Activated CD4-positive, alpha-beta memory T cell treated with anti-CD3 and anti-CD28 coated beads for 36 hours (primary cell): Measurements from ENCODE around the gene ENPP1. TPM values are rescaled to one million over a fixed set of nuclear protein-coding genes. Genes with fewer than 3 reads are reported as not detected.
"Not testable (repeated sequence)": the region's sequence is repeated elsewhere in the genome, so short reads cannot be mapped to it uniquely, and the experiment has no call there.

ENCODE experiments used
- CTCF ChIA-PET: fragments of 350-600 bp; sonication (Branson Sonifier 250); formaldehyde crosslinking; loops from one replicate; lab custom pipeline; 2021; ENCODE audit warnings: antibody characterized with exemption, inconsistent platforms; lab: Charles Lee
- POLR2A ChIA-PET: fragments of 350-600 bp; sonication (Branson Sonifier 250); formaldehyde crosslinking; loops from one replicate; lab custom pipeline; 2021; ENCODE audit warnings: antibody characterized with exemption; lab: Charles Lee
- DNase-seq: peaks from one replicate; pipeline ENCODE4 v3.0.0-alpha.2; 2020
- H3K27ac Mint-ChIP-seq: one replicate; pipeline ENCODE4 v1.8.0; 2021; ENCODE audit warnings: mixed read lengths
- H3K27me3 Mint-ChIP-seq: one replicate; pipeline ENCODE4 v1.8.0; 2021; ENCODE audit warnings: mixed read lengths
- H3K36me3 Mint-ChIP-seq: one replicate; pipeline ENCODE4 v1.8.0; 2021; ENCODE audit warnings: mixed read lengths
- H3K4me1 Mint-ChIP-seq: one replicate; pipeline ENCODE4 v1.8.0; 2021; ENCODE audit warnings: low read depth, mixed read lengths
- H3K4me3 Mint-ChIP-seq: one replicate; pipeline ENCODE4 v1.8.0; 2021; ENCODE audit warnings: mild to moderate bottlenecking, mixed read lengths
- H3K9me3 Mint-ChIP-seq: one replicate; pipeline ENCODE4 v1.8.0; 2021; ENCODE audit warnings: mixed read lengths
- intact Hi-C: fragments of 100-400 bp; cut with micrococcal nuclease; formaldehyde crosslinking; loops from one replicate; pipeline ENCODE4 v1.15.1; 2023
- total RNA-seq, 2 experiments: library from RNA; stranded (reverse); gene quantifications; one replicate each; pipeline ENCODE4 v1.2.3, GENCODE V29; 2021

ENPP1 gene
- total RNA-seq, 2 experiments from 2014 or later, result 1.1 to 1.4 TPM

DNA sequence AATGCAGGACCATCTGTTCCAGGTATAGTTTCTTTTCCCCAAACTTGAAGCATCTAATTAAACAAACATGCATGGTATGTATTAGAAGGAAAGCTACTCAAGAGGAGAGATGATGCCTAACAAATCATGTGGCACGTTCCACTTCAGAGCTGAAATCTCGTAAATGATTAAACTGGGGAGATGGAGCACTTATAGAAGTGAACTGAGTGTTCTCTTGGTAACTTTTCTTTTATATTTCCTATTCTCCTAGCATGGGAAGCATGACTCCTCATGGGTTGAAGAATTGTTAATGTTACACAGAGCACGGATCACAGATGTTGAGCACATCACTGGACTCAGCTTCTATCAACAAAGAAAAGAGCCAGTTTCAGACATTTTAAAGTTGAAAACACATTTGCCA, 82.3 kb downstream of the ENPP1 start:
- Mint-ChIP-seq H3K4me1 (no peaks in the 10 kb centered on the region), H3K27ac (no peak overlapping the region)
- CTCF ChIA-PET, result no interaction called here

DNA sequence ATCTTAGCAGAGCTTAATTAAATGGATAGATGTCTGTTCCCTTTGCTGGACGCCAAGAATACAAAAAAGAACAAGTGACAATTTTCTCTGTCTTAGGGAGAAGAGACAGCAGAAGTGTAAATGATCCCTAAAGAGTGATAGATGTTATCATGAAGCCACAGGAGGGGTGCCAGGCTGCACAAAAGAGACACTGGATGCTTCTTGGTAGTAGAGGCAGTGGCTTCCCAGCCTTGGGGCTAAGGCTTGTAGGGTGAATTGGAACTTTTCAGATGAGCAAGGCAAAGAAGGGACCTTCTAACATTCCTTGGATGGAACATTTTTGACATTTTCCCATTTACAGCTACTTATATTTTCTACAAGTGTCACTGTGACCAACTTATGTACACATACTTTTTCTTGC, 85.4 kb downstream of the ENPP1 start:
- POLR2A ChIA-PET, result no interaction called here
- CTCF ChIA-PET, result interaction anchor here (1.6 kb wide), 1 partner anchor 22 kb away, joined by 4 read pairs; no protein-coding TSS in a partner anchor
- H3K9me3 Mint-ChIP-seq, result peaks cover 9% of the 10 kb centered on the region
- peaks cover 8% of the 10 kb centered on the region for H3K27me3 Mint-ChIP-seq
- H3K4me3 Mint-ChIP-seq, result no peak overlapping the region
- no peaks in the 10 kb centered on the region for H3K36me3 Mint-ChIP-seq
- H3K27ac Mint-ChIP-seq, result no peak overlapping the region
- intact Hi-C loops, result no loop called here
- no peak for DNase-seq
- H3K4me1 Mint-ChIP-seq, result no peaks in the 10 kb centered on the region

More for the DNA sequence above, 82.3 kb downstream of the ENPP1 start:
- DNase-seq, result no peak
- intact Hi-C loops, result no loop called here
- peaks cover 8% of the 10 kb centered on the region for H3K27me3 Mint-ChIP-seq
- no peaks in the 10 kb centered on the region for H3K36me3 Mint-ChIP-seq
- peaks cover 2% of the 10 kb centered on the region for H3K9me3 Mint-ChIP-seq
- no peak overlapping the region for H3K4me3 Mint-ChIP-seq
- POLR2A ChIA-PET, result no interaction called here

DNA sequence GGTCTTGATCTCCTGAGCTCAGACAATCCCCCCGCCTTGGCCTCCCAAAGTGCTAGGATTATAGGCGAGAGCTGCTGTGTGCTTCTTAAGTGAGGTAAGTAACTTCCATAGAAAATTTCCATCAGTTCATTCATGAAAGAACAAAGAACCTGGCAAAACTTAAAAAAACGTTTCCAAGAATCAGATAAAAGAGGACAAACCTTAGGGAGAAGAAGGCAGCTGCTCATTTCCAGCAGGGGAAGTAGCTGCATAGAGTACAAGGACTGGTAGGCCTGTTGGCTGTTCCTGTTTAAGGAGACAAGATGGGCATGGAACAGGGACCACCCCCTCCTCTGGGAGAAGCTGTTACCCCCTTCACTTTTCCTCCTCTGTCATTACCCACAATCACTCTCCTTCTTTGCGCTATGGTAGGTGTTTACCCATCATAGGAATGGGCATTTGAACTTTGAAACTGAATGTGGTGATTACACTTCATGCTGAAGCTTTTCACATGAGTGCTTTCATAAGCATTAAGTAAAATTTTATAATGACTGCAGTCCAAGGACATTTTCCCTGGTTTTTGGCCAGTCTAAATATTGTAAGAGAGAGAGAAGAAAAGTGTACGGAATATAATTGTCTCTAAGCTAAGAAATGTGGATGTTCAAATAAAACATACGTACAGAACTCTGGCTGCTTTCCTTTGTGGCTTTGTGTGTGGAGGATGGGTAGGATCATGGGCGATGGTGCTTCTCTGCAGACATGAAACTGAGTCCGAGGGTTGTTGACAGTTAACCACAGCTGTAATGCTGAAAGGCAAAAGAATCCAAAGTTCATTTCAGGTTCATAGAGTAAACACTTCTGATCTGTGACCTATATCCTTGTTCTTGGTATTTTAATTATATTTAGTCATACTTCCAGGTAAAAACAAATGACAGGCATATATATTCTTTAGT, 86.9 kb downstream of the ENPP1 start:
- H3K27me3 Mint-ChIP-seq, result peaks cover 6% of the 10 kb centered on the region
- no peaks in the 10 kb centered on the region for H3K4me1 Mint-ChIP-seq
- CTCF ChIA-PET, result interaction anchor here (1.0 to 1.3 kb wide), 3 partner anchors 12 to 267 kb away, joined by 3 to 4 read pairs (median 3); partner anchors contain the start of gene MED23
- POLR2A ChIA-PET, result no interaction called here
- intact Hi-C loops, result no loop called here
- DNase-seq, result no peak
- H3K27ac Mint-ChIP-seq, result no peak overlapping the region
- H3K36me3 Mint-ChIP-seq, result no peaks in the 10 kb centered on the region
- H3K9me3 Mint-ChIP-seq, result peaks cover 14% of the 10 kb centered on the region
- no peak overlapping the region for H3K4me3 Mint-ChIP-seq

DNA sequence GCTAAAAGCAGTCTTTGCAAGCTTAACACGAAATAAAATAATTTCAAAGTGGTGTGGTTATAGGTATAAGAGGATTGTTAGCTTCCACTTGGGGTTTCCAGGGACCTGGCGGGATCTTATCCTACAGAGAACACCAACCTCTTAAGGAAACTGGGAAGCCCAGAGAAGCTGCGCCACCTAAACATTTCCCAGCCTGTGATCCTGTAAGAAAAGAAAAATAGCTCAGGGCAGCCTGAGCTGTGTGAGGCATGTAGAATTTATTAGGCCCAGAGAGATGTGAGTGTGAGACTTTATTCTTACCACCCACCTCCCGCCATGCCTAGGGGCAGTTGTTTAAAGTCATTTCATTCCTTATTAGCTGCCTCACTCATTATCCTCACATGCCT, 89.2 kb downstream of the ENPP1 start:
- Mint-ChIP-seq H3K4me1 (no peaks in the 10 kb centered on the region), H3K4me3 (no peak overlapping the region), H3K36me3 (no peaks in the 10 kb centered on the region), H3K27me3 (peaks cover 4% of the 10 kb centered on the region), H3K9me3 (peaks cover 14% of the 10 kb centered on the region), H3K27ac (no peak overlapping the region)
- ChIA-PET CTCF (interaction anchor here (0.9 to 1.0 kb wide), 2 partner anchors 13 to 18 kb away, joined by 3 to 5 read pairs; no protein-coding TSS in a partner anchor), POLR2A (no interaction called here)
- intact Hi-C loops, result no loop called here
- no peak for DNase-seq

DNA sequence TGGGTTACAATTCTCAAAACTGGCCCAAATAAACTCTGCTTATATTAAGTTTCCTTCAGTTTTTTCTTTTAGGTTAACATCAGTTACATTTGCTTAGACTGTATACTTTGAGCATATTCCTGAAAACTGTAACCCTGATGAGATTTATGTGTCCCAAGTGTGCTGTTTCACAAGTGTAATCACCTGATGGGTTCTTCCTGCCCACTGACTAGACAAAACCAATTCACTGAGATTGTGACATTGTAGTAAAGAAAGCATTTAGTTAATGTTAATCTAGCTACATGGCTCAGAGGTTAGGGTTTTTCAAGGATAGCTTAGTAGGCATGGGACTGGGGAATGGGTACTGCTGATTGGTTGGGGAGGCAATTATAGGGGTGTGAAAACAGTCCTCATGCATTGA, 89.8 kb downstream of the ENPP1 start:
- DNase-seq, result no peak
- ChIA-PET POLR2A (no interaction called here), CTCF (interaction anchor here (1.0 kb wide), 1 partner anchor 18 kb away, joined by 5 read pairs; no protein-coding TSS in a partner anchor)
- H3K36me3 Mint-ChIP-seq, result no peaks in the 10 kb centered on the region
- intact Hi-C loops, result no loop called here
- no peaks in the 10 kb centered on the region for H3K4me1 Mint-ChIP-seq
- H3K9me3 Mint-ChIP-seq, result peaks cover 14% of the 10 kb centered on the region
- no peak overlapping the region for H3K27ac Mint-ChIP-seq
- H3K27me3 Mint-ChIP-seq, result peaks cover 4% of the 10 kb centered on the region
- no peak overlapping the region for H3K4me3 Mint-ChIP-seq

DNA sequence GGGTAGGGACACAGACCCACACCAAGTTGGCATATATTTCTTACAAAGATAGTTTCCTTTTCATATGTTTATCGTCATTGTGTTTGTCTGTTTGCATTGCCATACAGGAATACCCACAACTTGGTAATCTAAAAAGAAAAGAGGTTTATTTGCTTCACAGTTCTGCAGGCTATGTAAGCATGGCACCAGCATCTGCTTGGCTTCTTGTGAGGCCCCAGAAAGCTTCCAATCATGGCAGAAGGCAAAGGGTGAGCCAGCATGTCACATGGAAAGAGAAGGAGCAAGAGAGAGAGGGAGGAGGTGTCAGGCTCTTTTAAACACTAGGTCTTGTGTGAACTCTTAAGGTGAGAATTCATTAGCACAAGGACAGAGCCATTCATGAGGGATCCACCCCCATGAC, 90.9 kb downstream of the ENPP1 start:
- Mint-ChIP-seq H3K4me3 (no peak overlapping the region), H3K27me3 (peaks cover 2% of the 10 kb centered on the region), H3K27ac (no peak overlapping the region), H3K9me3 (peaks cover 14% of the 10 kb centered on the region), H3K36me3 (no peaks in the 10 kb centered on the region), H3K4me1 (no peaks in the 10 kb centered on the region)
- ChIA-PET CTCF (no interaction called here), POLR2A (no interaction called here)
- DNase-seq, result no peak
- intact Hi-C loops, result no loop called here

DNA sequence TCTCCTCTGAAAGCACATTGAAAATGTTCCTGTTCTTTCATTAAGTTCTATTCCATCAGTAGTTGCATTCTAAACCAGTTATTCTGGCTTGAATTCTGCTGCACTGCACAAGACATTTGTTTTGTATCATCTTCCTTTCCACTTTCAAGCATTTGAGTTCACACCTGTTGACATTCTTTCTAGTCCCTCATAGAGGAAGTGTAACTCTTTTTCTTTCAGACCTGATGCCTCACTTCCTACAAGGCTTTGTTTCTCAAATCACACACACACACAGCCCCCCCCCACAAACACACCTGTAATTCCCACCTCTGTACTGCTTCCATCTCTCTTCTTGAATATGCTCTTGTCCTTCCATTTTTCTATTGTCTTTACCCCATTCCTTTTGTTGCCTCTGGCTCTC, 92.4 kb downstream of the ENPP1 start:
- Mint-ChIP-seq H3K4me1 (no peaks in the 10 kb centered on the region), H3K9me3 (peaks cover 14% of the 10 kb centered on the region), H3K36me3 (no peaks in the 10 kb centered on the region), H3K27me3 (peaks cover 3% of the 10 kb centered on the region), H3K4me3 (no peak overlapping the region), H3K27ac (no peak overlapping the region)
- ChIA-PET CTCF (interaction anchor here (1.2 to 1.5 kb wide), 2 partner anchors 10 to 14 kb away, joined by 3 to 8 read pairs; no protein-coding TSS in a partner anchor), POLR2A (no interaction called here)
- intact Hi-C loops, result no loop called here
- DNase-seq, result no peak

DNA sequence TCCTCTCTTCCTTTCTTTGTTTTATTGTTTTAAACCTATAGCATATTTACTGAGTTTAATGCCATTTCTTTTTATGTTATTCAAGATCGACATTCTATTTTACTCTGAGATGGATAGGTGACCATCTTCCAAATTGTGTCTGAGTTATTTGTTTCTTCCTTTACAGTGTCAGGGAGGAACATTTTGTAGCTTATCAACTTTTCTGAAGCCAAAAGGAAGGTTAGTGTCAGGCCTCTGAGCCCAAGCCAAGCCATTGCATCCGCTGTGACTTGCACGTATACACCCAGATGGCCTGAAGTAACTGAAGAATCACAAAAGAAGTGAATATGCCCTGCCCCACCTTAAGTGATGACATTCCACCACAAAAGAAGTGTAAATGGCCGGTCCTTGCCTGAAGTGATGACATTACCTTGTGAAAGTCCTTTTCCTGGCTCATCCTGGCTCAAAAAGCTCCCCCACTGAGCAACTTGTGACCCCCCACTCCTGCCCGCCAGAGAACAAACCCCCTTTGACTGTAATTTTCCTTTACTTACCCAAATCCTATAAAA, 93.6 kb downstream of the ENPP1 start:
- H3K27ac Mint-ChIP-seq, H3K36me3 Mint-ChIP-seq, H3K4me3 Mint-ChIP-seq, DNase-seq, intact Hi-C loops, H3K4me1 Mint-ChIP-seq, POLR2A ChIA-PET, H3K27me3 Mint-ChIP-seq: not testable (repeated sequence)
- CTCF ChIA-PET, result interaction anchor here (1.2 to 1.5 kb wide), 2 partner anchors 9 to 13 kb away, joined by 3 to 8 read pairs; no protein-coding TSS in a partner anchor
- peaks cover 14% of the 10 kb centered on the region for H3K9me3 Mint-ChIP-seq

DNA sequence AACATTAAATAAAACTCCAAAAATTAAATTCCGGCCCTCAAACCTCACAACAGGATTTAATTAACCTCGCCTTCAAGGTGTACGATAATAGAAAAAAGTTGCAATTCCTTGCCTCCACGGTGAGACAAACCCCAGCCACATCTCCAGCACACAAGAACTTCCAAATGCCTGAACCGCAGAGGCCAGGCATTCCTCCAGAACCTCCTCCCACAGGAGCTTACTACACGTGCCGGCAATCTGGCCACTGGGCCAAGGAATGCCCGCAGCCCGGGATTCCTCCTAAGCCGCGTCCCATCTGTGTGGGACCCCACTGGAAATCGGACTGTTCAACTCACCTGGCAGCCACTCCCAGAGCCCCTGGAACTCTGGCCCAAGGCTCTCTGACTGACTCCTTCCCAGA, 95.9 kb downstream of the ENPP1 start:
- POLR2A ChIA-PET, intact Hi-C loops, H3K27ac Mint-ChIP-seq, H3K36me3 Mint-ChIP-seq, H3K4me3 Mint-ChIP-seq, H3K27me3 Mint-ChIP-seq, H3K4me1 Mint-ChIP-seq, DNase-seq, H3K9me3 Mint-ChIP-seq: not testable (repeated sequence)
- CTCF ChIA-PET, result interaction anchor here (1.7 kb wide), 1 partner anchor 11 kb away, joined by 5 read pairs; no protein-coding TSS in a partner anchor

DNA sequence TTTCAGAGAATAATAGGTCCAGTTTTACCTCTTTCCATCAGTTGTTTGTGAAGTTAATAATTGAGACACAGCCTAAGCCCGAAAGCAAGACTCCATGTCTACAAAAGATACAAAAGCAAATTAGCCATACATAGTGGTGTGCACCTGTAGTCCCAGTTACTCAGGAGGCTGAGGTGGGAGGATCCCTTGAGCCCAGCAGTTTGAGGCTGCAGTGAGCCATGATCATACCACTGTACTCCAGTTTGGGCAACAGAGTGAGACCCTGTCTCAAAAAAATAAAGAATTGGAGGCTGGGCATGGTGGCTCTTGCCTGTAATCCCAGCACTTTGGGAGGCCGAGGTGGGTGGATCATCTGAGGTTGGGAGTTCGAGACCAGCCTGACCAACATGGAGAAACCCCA, 101.0 kb downstream of the ENPP1 start:
- POLR2A ChIA-PET, H3K4me3 Mint-ChIP-seq, H3K27ac Mint-ChIP-seq, H3K36me3 Mint-ChIP-seq, CTCF ChIA-PET, H3K9me3 Mint-ChIP-seq, intact Hi-C loops, DNase-seq, H3K4me1 Mint-ChIP-seq: not testable (repeated sequence)
- H3K27me3 Mint-ChIP-seq, result peaks cover 18% of the 10 kb centered on the region

DNA sequence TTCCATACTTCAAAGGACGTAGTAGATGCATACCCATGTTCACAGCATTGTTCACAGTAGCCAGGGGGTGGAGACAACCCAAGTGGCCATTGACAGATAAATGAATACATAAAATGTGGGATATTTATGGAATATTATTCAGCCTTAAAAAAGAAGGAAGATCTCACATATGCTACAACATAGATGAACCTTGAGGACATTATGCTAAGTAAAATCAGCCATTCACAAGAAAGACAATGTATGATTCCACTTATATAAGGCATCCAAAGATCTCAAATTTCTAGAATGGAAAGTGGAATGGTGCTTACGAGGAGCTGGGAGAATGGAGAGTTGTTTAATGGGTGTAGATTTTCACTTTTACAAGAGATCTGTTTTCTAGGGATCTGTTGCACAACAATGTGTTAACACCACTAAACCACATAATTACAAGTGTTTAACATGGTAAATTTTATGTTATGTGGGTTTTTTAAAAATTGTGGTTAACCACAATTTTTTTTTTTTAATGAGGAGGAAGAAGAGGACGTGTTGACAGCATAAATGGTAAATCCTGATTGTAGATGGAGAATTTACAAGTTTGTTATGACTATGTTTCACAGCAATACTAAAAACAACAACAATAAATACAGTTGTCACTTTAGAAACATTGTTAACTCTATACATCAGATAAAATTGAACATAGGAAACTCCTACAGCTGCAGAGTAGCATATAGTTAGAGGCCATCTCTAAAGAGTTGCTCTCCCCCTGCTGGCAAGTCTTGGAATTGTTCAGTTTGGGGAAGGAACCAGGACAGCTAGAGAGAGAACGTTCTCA, 101.8 kb downstream of the ENPP1 start:
- H3K4me3 Mint-ChIP-seq, result no peak overlapping the region
- peaks cover 6% of the 10 kb centered on the region for H3K4me1 Mint-ChIP-seq

More for the DNA sequence above, 101.8 kb downstream of the ENPP1 start:
- Mint-ChIP-seq H3K27me3 (peaks cover 19% of the 10 kb centered on the region), H3K9me3 (no peaks in the 10 kb centered on the region), H3K27ac (no peak overlapping the region), H3K36me3 (no peaks in the 10 kb centered on the region)
- ChIA-PET CTCF (interaction anchor here (0.6 to 2.3 kb wide), 24 partner anchors 9 to 376 kb away, joined by 3 to 42 read pairs (median 3); partner anchors contain the start of gene MED23), POLR2A (no interaction called here)
- peak; percentile 79 for DNase-seq
- intact Hi-C loops, result loop anchor here (1.0 to 5.0 kb wide), 6 partner anchors 126 to 1022 kb away; partner anchors contain the start of gene MED23
